OCI-M1 (cell line): ENCODE results near the gene LCMT1.
"Not testable (repeated sequence)": the region's sequence is repeated elsewhere in the genome, so short reads cannot be mapped to it uniquely, and the experiment has no call there.

Experiments
- DNase-seq: peaks from one replicate; lab custom pipeline; 2025; lab: John Stamatoyannopoulos, UW

The LCMT1 gene

DNA sequence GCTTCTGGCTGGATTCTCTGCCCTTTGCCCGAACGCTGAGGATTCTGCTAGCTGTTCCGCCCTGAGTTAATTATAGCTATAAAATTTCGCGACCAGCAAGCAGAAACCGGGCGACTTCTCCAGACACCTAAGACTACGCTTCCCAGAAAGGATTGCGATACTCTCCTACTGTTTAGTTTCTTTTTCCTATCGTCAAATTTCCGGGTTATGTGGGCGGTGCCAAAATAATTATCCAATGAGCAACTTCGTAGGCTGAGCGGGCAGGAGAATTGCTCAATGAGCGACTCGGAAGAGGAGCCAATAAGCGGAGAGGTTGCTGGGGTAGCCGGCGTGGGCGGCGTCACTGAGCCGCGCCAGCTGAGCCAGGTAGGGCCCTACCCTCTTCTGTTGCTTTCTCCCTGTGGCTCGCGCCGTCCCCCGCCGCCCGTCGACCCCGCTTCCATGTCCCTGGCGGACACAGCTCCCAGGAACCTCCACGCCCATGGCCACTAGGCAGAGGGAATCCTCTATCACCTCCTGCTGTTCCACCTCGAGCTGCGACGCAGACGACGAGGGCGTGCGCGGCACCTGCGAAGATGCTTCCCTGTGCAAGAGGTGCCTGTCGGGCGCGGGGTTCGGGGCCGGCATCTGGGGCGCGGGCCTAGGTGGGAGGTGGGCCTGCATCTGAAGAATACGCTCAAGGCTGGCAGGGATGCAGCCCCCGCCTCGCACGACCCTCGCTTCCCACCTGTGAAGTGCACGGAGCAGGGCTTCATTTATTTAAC lies at the start of gene LCMT1:
LCMT1 (plus strand) TSS at position 340 of the 764 bp plus-strand sequence; CDS start at position 482, 142 bp downstream.
- DNase-seq = peak; percentile 99

DNA sequence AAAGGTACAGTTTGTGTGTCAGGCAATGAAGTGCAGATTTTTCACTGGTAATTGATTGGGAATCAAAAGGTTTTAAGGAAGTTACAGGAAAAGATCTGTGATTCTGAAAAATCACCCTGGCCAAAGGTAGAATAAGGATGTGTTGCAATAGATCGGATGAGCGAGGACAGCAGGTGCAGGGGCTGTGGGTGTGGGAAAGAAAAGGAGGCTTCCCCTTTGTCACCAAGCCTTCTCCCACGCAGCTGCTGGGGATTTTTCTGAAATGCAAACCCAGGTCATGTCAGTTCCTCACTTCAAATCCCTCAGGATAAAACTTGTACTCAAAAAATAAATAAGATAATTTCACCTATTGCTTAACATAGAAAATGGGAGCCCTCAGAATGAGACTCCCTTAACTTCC lies 48.4 kb upstream of the LCMT1 start:
- DNase-seq = no peak

DNA sequence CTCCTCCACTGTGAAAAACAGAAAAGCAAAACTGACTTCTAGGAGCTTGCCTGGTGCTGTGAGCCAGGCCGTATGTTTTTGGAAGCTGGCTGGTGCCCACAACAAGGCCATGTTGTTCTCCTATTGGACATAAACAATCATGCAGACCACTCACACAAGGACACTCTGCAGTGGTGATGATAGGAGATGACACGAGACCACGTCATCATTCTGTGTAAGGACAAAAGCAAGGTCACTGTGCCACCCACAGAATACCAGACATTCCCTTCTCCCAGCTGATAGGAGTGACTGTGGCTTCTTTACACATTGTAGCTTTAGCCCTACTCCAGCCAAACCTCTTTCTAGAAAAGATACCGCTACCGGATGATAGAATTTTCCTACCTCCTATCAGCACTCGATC lies 47.7 kb upstream of the LCMT1 start:
- peak; percentile 20 for DNase-seq

DNA sequence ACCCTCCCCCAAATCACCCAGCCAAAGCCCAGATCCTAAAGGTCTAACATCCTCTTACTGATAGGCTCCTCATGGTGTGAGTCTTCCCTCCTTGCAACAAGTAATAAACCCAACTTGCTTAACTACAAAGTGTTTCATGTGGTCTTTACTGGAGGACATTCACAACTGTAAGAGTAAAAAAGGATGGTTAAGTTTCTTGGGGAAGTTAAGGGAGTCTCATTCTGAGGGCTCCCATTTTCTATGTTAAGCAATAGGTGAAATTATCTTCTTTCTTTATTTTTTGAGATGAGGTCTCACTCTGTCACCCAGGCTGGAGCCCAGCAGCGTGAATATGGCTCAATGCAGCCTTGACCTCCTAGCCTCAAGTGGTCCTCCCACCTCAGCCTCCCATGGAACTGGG lies 47.3 kb upstream of the LCMT1 start:
- DNase-seq = not testable (repeated sequence)

DNA sequence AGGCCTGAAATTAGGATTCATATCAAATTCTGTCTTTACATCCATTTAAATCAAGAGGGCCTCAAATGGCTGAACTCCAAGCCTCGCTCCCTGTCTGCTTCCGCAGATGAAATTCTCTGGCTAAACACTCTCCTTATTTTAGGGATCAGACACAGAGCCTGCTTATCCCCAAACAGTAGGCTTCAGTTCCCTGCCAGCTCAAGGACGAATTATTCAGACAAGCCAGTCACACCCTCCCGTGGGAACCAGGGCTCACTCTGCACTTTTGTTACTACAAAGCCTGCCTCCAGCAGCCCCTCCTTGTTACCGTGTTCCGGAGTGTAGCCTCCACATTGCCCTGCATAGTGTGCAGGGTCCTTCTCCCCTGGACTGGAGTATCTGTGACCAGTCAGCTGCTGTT lies 46.6 kb upstream of the LCMT1 start:
- no peak for DNase-seq

DNA sequence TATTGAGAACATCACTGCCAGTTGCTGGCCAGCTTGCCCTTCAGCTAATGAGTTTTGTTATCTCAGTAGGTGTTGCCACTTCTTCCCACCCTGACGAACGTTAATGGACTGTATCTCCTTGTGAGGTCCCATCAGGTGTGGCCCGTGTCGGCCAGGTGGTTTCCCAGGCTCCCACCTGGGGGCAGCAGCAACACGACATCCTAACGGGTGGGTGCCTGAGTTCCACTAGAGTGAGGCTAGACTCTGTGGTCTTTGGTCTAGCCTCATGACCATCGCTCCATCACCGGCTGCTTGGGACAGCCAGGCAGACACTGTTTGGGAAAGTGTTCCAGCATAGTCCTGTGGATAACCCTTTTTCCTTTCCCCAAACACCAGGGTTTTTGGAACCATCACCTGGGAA lies 45.6 kb upstream of the LCMT1 start:
- DNase-seq = no peak

DNA sequence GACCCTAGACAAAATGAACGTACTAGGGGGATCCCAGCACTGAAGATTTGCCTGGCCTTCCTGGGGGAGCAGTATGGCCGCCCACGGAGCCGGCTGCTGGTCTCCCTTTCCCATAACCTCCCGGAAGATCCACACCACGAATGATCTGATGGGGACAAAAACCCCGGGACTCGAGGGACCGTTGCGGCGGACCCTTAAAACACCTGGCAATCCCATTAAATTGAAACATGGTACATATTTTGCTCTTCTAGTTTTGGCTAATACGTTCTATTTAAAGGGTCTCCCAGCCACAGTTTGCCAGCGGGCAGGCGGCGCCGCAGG lies 45.2 kb upstream of the LCMT1 start:
- no peak for DNase-seq

DNA sequence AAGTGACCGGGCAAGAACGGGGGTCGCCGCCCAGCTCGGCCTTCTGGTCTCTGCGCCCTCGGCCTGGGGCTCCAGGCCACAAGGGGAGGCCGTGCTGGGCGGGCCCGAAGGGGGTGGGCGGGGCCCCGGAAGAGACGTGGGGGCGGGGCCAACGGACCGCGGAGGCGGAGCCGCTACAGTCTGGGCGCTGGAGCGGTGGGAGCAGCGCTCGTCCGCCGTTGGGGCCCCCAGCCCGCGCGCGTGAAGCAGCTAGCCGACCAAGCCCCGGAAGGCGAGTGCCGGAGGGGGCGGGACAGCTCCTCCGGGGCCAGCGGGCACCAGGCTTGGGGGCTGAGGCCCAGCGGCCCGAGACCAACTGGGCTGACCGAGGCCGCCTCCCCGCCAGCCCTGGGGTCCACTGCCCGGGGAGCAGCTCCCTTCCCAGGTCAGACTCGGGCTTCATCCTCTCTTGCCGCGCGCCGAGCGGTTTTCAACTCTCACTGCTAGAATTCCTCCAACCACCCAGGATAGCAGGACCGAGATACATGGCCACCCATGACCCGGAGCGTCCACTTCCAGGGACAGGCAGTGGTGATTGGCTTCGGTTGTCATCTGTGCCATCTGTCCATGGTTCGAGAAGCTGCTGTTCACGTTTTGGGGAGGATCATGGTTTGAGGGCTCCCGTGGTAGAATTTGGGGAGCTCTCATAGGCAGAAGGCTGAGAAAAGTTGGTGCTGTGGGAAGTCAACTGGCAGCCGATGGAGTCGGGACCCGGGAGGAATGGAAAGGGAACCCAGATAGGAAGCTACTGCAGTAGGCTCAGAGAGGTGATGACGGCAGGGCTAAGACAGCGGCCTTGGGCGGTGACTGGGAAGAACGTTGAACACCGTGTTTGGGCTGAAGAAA lies 44.6 kb upstream of the LCMT1 start:
- DNase-seq = peak; percentile 85

DNA sequence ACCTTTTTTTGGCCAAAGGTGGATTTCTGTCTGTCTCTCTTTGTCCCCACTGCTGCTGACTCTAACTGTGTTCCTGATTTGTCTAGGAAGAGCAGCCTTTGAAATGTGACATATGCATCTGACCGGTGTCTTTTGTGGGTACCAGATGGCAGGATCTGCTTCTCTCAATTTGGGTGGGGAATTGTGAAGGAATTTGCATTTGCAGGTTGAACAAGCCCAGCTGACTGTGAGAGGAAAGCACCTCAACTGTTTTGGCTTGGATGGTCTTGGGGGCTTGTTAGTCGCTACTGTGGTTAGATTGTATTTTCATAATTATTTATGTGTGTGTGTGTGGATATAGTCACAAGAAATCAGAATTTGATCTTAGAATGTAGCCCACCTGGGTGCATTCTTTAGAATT lies 37.7 kb upstream of the LCMT1 start:
- DNase-seq = no peak

DNA sequence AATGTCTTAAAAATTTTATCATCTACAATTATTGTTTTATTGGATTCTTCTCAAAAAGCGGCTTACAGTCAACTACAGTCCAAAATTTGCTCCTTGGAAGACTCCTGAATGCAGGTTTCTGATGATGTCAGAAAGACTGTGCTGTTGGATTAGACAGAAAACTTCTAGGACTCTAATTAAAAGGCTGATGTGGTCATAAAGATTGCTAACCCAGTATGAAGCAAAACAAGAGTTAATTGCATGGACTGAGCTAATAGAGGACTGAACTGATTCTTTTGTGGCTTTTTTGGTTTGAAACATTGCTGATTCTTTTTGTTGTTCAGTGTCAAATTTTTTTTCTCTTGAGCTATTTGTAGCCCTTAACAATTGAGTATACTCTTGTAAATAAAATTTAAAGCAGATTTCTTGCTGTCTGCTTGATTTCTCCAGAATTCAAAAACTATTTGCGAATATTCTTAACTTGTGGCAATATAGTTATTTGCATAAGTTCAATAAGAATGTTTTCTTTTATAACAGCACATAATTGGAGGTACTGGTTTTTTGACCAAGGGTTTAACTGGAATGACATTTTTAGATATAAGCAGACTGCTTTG lies 33.1 kb upstream of the LCMT1 start:
- DNase-seq = no peak

DNA sequence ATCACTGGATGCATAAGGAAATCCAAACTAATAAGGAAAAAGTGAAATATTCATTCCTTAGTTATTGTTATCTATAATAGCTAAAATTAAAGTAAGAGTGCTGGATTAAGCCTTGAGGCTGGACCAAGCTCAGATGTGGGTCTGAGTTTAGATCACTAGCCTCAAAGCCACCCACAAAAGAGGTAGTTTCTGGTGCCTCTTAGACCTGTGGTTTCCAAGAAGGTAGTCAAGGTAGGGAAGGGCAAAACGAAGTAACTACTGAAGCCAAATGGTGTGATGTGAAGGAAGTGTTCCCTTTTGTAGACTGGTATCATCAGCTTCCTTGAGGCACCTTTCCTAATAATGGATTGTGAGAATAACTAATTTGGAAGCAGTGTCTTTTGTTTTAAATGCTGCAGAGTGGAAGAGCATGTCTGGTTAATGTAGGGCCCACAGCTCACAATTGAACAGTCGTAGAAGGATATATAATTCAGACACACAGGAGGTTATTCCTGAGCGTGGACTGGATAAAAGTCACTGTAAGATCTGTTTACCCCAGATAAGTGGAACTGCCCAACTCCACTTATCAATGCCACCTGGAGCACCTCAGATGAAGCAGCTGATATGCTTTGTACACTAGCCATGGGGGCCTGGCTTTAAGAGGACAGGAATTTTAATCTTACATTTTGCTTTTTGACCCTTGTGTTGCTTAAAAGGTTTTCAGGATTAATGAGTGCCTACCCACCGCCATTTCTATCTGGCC lies 31.7 kb upstream of the LCMT1 start:
- DNase-seq = no peak

DNA sequence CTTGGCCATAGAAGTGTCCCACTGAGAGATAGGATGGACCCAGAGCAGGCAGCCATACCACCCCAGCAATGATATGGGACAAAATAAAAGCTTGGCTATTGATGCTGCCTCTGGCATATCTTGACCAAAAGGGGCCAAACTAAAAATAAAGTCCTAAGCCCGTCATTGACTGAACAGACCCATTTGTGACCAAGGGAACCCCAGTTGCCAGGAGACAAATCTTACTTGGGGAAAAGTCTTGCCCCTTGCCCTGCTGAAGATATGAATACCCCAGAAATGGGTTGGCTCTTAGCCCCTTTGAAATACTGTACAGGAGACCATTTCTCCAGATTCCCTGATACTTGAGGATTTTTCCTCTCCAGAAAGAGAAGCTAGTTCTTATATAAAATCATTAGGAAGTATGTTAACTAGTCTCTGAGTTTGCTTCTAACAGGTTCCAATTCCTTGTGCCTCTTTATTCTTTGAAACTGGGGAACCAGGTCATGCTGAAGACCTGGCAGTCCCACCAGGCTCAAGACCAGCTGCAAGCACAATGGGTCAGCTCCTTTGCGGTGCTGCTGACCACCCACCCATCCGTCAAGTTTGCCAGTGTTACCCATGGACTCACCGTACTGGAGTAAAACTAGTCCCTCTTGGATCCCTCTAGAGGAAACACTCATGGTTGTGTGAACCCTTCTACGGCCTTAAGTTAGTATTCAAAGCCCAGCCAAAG lies 31.0 kb upstream of the LCMT1 start:
- no peak for DNase-seq

DNA sequence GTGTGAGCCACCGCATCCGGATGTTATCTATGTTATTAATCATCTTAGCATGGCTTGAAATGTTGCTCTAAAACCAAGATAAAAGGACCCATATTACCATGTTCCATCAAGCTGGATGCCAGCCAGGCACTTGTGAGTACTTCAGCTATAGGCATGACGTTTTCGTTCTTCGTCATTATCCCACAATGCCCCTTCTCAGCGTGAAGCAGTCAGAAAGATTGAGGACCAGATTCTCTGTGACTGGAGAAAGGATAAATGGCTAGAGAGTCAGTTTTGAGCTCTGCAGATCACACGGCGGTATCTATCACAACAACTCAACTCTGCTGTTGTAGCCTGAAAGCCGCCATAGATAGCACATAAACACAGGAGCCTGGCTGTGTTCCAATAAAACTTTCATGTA lies 29.8 kb upstream of the LCMT1 start:
- no peak for DNase-seq

DNA sequence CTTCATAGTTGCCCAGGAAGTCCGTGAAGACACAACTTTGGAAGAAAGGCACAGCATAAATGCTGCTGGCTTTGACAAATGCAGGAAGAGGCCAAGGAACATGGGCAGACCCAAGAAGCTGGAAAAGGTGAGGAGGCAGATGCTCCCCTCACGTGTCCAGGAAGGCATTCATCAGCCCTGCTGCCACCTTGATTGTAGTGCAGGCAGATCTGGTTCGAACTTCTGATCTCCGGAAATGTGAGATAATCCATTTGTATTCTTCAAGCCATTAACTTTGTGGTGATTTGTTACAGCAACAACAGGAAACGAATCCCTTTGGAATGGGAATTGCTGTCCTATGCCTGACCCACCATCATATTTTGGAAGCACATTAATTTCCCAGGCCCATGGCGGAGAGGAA lies 28.5 kb upstream of the LCMT1 start:
- no peak for DNase-seq

DNA sequence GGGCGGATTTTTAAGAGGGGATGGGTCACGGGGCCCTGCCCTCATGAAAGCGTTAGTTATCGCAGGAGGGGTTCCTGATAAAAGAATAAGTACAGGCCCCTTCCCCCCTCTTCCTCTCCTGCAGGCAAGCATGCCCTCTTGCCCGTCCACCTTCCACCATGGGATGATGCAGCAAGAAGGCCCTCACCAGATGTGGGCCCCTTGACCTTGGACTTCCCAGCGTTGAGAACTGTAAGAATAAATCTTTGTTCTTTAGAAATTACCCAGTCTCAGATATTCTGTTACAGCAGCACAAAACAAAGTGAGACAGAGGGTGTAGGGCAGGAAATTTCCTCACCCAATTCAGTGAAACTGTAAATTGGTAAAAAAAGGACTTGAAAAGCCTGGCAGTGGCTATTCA lies 27.8 kb upstream of the LCMT1 start:
- DNase-seq = no peak

DNA sequence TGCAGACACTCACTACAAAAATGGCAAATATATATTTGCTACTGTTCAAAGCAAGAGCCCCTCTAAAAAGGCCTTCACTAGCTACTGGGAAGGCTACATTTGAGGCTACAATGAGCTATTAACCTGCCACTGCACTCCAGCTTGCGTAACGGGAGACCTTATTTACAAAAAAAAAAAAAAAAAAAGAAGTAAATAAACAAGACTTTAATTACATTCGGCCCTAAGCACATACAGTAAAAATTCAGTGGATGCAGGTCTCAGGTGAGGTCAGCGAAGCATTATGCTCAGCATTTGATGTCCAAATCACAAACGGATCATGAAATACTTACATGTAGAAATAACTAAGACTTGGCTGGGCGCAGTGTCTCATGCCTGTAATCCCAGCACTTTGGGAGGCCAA lies 26.7 kb upstream of the LCMT1 start:
- DNase-seq = no peak

DNA sequence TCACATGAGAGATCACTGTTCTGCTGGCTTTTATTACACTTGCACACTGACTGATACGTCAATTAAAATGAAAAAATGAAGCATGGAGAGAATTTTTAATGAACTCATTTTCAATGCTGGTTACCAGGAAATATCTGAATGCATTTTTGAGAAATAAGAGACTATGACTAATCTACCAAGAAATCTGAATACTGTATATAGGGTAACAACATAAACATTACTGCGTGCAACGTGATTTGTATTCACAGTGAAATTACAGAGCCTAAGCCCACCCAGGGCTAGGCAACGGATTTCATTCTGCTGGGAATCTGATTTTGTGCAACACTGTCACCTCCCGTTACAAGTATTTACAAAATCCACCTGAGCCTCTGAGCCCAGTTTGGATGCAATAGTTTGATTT lies 23.8 kb upstream of the LCMT1 start:
- no peak for DNase-seq

DNA sequence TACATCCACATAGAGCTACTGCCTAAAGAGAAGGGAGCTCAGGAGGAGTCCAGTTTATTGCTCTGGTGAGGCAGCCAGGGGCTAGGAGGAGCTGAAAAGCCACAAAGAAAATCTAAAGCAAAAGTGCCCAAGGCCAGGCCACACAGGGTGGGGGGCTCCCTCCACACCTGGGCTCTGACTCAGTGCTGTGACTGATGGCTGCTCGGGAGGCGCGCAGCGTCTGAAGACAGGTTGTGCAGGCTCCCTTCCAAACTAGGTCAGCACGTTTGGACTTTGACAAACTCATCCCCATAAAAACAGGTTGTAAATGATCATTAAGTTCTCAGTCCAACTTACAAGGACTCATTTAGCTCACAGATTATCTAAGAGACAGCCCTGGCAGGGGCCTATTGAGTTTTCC lies 22.2 kb upstream of the LCMT1 start:
- DNase-seq = no peak

DNA sequence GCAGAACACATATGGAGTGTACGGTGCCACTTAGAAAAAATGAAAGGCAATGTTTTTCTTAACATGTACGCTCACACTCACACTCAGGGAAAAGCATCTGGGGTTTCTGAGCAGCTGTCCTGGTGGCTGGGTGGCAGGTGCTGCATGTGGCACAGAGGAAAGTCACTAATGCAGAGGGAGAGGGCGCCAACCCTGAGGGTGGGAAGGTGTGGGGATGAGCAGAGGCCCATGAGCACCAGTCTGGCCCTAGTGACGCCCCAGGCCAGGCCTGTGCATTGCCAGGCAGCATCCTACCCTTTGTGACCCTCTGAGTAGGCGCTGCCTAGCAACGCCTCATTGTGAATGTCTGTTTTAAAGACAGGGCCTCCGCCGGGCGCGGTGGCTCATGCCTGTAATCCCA lies 19.1 kb upstream of the LCMT1 start:
- DNase-seq = no peak

DNA sequence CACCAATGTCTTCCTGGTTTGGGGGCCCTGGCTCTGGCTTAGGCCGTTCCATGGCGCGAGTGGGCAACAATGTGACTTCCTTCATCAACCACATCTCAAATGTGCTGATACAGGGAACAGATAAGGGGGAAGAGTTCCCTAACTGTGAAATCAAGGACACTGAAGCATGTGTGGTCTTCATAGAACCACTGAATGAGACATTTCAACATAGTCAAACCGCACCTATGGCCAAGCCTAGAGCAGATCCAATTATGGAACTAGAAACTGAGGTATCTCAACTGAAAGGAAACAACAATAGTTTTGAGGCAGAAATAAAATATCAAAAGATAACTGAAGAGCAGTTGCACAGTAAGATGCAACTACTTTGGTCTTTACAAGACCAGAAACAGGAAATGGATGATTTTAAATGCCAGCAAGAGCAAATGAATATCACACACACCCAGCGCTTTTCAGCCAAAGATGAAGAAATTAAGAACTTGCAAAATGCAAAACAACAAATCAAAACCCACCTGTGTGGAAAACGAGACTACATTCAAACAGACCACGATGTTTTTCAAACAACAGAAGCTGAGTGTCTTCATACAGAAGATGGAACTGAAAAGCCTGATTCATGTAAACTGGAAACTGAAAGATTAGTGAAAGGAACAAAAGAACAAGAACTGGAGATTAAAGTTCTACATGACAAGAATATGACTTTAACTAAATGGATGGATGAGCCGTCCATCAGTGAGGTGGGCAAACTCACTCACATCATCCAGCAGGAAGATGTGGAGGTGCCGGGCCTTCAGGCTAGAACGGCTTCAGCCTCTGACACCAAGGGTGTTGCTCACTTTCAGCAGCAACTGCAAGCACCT lies 18.1 kb upstream of the LCMT1 start:
- DNase-seq = peak; percentile 4

DNA sequence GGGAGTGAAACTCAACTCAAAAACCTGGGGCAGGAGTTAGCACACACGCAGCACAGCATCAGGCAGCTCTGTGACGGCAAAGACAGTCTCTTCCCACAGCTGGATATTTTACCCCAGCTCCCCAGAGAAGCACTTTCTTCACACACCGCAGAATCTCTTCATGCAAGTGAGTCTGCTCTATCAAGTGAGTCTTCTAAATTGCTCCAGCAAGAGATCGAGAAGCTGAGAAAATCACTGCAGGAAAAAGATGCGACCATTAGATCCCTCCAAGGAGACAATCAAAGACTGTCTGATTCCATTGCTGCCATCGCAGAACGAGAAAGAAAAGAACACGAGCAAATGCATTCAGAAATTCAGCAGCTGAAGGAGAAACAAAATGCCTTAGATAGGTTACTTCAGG lies 16.9 kb upstream of the LCMT1 start:
- no peak for DNase-seq
